Tibial artery (tissue), 4 donors: Measurements from ENCODE around the gene SLC5A2.
"Not testable (repeated sequence)": the region's sequence is repeated elsewhere in the genome, so short reads cannot be mapped to it uniquely, and the experiment has no call there.

ENCODE experiments used
- DNase-seq, 2 donors: peaks; one replicate each; pipeline ENCODE4 v3.0.0-alpha.2; 2019
- H3K27ac ChIP-seq, 2 donors: fragments of 200-600 bp; sonication (generic) in 1 of 2; 1 replicate in 1 of 2; 2 replicates in 1 of 2; pipeline ENCODE4 v1.5.1; 2018 to 2019; ENCODE audit warnings: mild to moderate bottlenecking in 1 of 2
- H3K27me3 ChIP-seq, 2 donors: fragments of 200-600 bp; sonication (generic) in 1 of 2; one replicate each; pipeline versions ENCODE4 v1.5.1 to v1.6.0; 2016 to 2019
- H3K36me3 ChIP-seq, 3 donors: fragments of 200-600 bp; sonication (generic) in 2 of 3; one replicate each; pipeline ENCODE4 v1.5.1; 2016 to 2019; ENCODE audit warnings: mild to moderate bottlenecking in 2 of 3
- H3K4me1 ChIP-seq, 4 donors: fragments of 200-600 bp; sonication (generic) in 2 of 4; 1 replicate in 3 of 4; 2 replicates in 1 of 4; pipeline ENCODE4 v1.5.1; 2016 to 2019
- H3K4me3 ChIP-seq, 2 donors: fragments of 200-600 bp; sonication (generic) in 1 of 2; 1 replicate in 1 of 2; 2 replicates in 1 of 2; pipeline ENCODE4 v1.5.1; 2018 to 2019; ENCODE audit warnings: mild to moderate bottlenecking in 2 of 2
- H3K9me3 ChIP-seq, 3 donors: fragments of 200-600 bp; sonication (generic) in 1 of 3; one replicate each; pipeline ENCODE4 v1.5.1; 2016 to 2019
- intact Hi-C: fragments of 100-400 bp; cut with DNase I; formaldehyde crosslinking; loops from one replicate; pipeline ENCODE4 v1.15.0; 2023; ENCODE audit warnings: low total_unique reads
- TF ChIP-seq, protein P1 (sequence below), 2 experiments: fragments of 200-600 bp in 1 of 2; fragments of 450-650 bp in 1 of 2; IDR thresholded peaks; one replicate each; pipeline ENCODE4 v1.5.1; 2017 to 2019; ENCODE audit warnings: antibody characterized with exemption in 2 of 2, mild to moderate bottlenecking in 1 of 2, moderate library complexity in 1 of 2

SLC5A2 gene

DNA sequence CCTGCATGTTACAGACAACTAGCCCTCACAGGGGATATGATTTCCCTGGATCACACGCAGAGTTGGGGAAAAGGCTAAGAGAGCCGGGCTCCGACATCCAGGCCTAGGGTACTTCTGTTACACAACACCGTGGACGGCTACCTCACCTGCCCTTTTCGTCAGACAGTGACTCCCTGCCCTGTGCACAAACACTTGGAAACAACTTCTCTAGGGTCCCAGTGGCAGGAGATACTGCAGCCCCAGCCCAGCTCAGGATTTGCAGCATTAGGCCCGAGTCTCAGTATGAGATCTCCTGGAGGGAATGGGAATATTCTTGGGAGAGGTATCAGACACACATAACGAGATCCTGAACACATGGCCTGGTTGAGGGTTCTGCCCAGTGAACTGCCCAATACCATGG, 17.0 kb downstream of the SLC5A2 start:
- Histone ChIP-seq H3K9me3 (no peaks in the 10 kb centered on the region), H3K27me3 (no peaks in the 10 kb centered on the region), H3K4me1 (peaks cover 0 to 14% (median 4%) of the 10 kb centered on the region in 4 donors), H3K27ac (no peak overlapping the region), H3K4me3 (no peak overlapping the region), H3K36me3 (peaks cover 33 to 67% (median 46%) of the 10 kb centered on the region in 3 donors)
- TF ChIP-seq, protein P1, sequence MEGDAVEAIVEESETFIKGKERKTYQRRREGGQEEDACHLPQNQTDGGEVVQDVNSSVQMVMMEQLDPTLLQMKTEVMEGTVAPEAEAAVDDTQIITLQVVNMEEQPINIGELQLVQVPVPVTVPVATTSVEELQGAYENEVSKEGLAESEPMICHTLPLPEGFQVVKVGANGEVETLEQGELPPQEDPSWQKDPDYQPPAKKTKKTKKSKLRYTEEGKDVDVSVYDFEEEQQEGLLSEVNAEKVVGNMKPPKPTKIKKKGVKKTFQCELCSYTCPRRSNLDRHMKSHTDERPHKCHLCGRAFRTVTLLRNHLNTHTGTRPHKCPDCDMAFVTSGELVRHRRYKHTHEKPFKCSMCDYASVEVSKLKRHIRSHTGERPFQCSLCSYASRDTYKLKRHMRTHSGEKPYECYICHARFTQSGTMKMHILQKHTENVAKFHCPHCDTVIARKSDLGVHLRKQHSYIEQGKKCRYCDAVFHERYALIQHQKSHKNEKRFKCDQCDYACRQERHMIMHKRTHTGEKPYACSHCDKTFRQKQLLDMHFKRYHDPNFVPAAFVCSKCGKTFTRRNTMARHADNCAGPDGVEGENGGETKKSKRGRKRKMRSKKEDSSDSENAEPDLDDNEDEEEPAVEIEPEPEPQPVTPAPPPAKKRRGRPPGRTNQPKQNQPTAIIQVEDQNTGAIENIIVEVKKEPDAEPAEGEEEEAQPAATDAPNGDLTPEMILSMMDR (IDR thresholded peaks at IDR 0.05), result no peak
- no peak for DNase-seq
- intact Hi-C loops, result loop anchor here (10.0 kb wide), 1 partner anchor 315 kb away; the partner anchor contains the start of gene FUS

DNA sequence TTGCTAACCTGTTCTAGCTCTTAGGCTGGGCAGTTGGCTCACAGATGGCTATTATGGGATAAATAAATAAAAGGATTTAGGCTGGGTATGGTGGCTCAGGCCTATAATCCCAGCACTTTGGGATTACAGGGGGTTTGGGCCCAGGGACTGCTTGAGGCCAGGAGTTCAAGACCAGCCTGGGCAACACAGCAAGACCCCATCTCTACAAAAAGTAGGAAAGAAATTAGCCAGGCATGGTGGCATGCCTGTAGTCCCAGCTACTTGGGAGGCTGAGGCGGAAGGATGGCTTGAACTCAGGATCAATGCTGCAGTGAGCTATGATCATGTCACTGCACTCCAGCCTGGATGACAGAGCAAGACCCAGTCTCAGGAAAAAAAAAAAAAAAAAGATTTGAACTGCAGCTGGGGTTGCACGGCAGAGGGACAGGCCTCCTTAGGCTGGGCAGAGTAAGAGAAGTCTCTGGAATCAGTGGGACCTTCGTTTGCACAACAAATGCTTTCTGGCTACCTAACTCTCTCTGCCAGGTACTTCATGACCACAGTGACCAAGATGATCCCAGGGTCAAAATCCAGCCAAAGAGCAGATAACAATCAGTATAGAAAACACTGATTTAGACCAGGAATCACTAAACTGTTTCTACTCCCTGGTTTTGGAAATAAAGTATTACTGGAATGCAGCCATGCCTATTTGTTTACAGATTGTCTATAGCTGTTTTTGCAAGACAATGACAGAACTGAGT, 18.5 kb downstream of the SLC5A2 start:
- no peak for DNase-seq
- TF ChIP-seq, protein P1 (IDR thresholded peaks at IDR 0.05), result no peak
- Histone ChIP-seq H3K36me3 (peaks cover 20 to 54% (median 31%) of the 10 kb centered on the region in 3 donors), H3K27me3 (no peaks in the 10 kb centered on the region), H3K27ac (no peak overlapping the region), H3K4me3 (no peak overlapping the region), H3K9me3 (no peaks in the 10 kb centered on the region), H3K4me1 (peaks cover 0 to 16% (median 6%) of the 10 kb centered on the region in 4 donors)
- intact Hi-C loops, result loop anchor here (10.0 kb wide), 1 partner anchor 317 kb away; the partner anchor contains the start of gene FUS

DNA sequence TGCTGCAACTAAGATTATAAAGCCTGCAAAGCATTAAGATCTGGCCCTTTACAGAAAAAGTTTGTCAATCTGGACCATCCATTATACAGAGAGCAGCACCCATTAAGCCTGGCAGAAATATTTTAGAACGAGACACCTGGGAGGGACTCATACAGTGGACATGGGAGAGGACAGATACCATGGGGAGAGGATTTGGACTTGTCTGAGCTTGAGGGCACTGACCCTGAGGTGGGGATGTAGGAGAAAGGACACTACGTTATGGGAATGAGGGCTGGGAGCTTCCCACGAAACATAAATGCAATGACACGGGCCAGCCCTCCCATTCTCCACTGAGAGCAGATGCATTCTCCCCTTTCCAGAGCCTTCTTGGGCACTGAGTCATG, 19.0 kb downstream of the SLC5A2 start:
- Histone ChIP-seq H3K27ac (no peak overlapping the region), H3K4me3 (no peak overlapping the region), H3K27me3 (no peaks in the 10 kb centered on the region), H3K4me1 (peaks cover 0 to 22% (median 11%) of the 10 kb centered on the region in 4 donors), H3K9me3 (no peaks in the 10 kb centered on the region), H3K36me3 (peaks cover 17 to 49% (median 25%) of the 10 kb centered on the region in 3 donors)
- no peak for DNase-seq
- TF ChIP-seq, protein P1 (IDR thresholded peaks at IDR 0.05), result no peak
- intact Hi-C loops, result loop anchor here (10.0 kb wide), 1 partner anchor 317 kb away; the partner anchor contains the start of gene FUS

DNA sequence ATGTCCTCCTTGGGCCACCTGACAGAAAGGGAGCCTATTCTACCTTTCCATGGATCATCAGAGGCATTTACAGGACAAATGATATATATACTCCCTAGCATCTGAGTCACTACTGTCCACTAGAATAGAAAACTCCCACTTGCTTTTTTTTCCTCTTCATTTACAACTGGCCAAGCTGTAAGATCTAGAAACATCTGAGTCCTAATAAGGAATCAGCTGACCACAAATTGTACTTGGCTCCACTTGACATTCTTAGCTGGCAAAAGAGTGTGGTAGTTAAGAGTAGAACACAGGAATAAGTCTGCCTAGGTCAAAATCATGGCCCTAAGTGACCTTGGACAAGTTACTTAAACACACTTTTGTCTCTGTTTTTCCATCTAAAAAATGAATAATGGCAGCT, 20.1 kb downstream of the SLC5A2 start:
- intact Hi-C loops, result loop anchor here (10.0 kb wide), 1 partner anchor 318 kb away; the partner anchor contains the start of gene FUS
- Histone ChIP-seq H3K9me3 (no peaks in the 10 kb centered on the region), H3K4me3 (no peak overlapping the region), H3K4me1 (peaks cover 0 to 28% (median 16%) of the 10 kb centered on the region in 4 donors), H3K36me3 (peaks cover 16 to 38% (median 17%) of the 10 kb centered on the region in 3 donors), H3K27me3 (no peaks in the 10 kb centered on the region), H3K27ac (no peak overlapping the region)
- TF ChIP-seq, protein P1 (IDR thresholded peaks at IDR 0.05), result no peak
- DNase-seq, result no peak

DNA sequence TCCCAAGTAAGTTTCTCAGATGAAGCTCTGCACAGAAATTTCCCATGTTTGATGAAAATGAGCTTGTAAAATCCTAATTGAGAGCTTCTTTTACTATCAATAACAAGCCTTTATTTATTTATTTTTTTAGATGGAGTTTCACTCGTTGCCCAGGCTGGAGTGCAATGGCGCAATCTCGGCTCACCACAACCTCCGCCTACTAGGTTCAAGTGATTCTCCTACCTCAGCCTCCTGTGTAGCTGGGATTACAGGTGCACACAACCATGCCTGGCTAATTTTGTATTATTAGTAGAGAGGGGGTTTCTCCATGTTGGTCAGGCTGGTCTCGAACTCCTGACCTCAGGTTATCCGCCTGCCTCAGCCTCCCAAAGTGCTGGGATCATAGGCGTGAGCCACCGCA, 20.6 kb downstream of the SLC5A2 start:
- Histone ChIP-seq H3K36me3 (peaks cover 11 to 33% (median 12%) of the 10 kb centered on the region in 3 donors), H3K4me1 (peaks cover 0 to 28% (median 16%) of the 10 kb centered on the region in 4 donors)
- H3K27ac ChIP-seq, H3K4me3 ChIP-seq, H3K27me3 ChIP-seq, H3K9me3 ChIP-seq, DNase-seq: not testable (repeated sequence)
- intact Hi-C loops, result loop anchor here (10.0 kb wide), 1 partner anchor 319 kb away; the partner anchor contains the start of gene FUS

DNA sequence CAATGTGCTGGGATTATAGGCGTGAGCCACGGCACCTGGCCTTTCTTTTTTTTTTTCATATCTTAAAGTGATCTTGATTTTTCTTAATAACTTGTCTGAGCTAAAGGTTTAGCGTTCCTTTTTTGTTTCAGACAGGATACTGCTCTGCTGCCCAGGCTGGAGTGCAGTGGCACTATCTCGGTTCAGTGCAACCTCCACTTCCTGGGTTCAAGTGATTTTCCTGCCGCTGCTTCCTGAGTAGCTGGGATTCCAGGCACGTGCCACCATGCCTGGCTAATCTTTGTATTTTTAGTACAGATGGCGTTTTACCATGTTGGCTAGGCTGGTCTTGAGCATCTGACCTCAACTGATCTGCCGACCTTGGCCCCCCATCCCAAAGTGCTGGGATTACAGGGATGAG, 21.2 kb downstream of the SLC5A2 start:
- Histone ChIP-seq H3K27me3 (no peaks in the 10 kb centered on the region), H3K36me3 (peaks cover 5 to 26% (median 6%) of the 10 kb centered on the region in 3 donors), H3K9me3 (no peaks in the 10 kb centered on the region), H3K27ac (no peak overlapping the region), H3K4me1 (peaks cover 0 to 31% (median 16%) of the 10 kb centered on the region in 4 donors), H3K4me3 (no peak overlapping the region)
- DNase-seq, result no peak
- intact Hi-C loops, result loop anchor here (10.0 kb wide), 1 partner anchor 319 kb away; the partner anchor contains the start of gene FUS
- TF ChIP-seq, protein P1 (IDR thresholded peaks at IDR 0.05), result no peak
